ENCODE data around the gene DAPL1.

- TF ChIP-seq CTCF (IDR thresholded peaks at IDR 0.05): no peak
- TF ChIP-seq POLR2A (IDR thresholded peaks at IDR 0.05): no peak
Measured at GRCh38 chr2:158805936-158806335, 10.8 kb downstream of the DAPL1 start.

Measured in breast epithelium (tissue), 3 donors.